GM21737 (cell line): Measurements from ENCODE around the gene KRTAP10-1.

Experiments used
- ATAC-seq: cut with Tn5 transposase; IDR thresholded peaks from one replicate; pipeline ENCODE4 v1.9.1; 2021; ENCODE audit warnings: mild to moderate bottlenecking, moderate library complexity; ENCODE audit not compliant: unreplicated experiment

KRTAP10-1 gene

GRCh38 chr21:44529503-44530125, 10.4 kb downstream of the KRTAP10-1 start:
- no peak for ATAC-seq

GRCh38 chr21:44529011-44529421, 11.0 kb downstream of the KRTAP10-1 start:
- no peak for ATAC-seq

- ATAC-seq: no peak
Observed at GRCh38 chr21:44528634-44528995, 11.4 kb downstream of the KRTAP10-1 start.

- no peak for ATAC-seq
Observed at GRCh38 chr21:44527983-44528633, 11.9 kb downstream of the KRTAP10-1 start.

- ATAC-seq: no peak
Observed at GRCh38 chr21:44527156-44527982, 12.6 kb downstream of the KRTAP10-1 start.

GRCh38 chr21:44526096-44526997, 13.6 kb downstream of the KRTAP10-1 start:
- ATAC-seq: no peak

- no peak for ATAC-seq
Observed at GRCh38 chr21:44525391-44526095, 14.5 kb downstream of the KRTAP10-1 start.

GRCh38 chr21:44524414-44525371, 15.3 kb downstream of the KRTAP10-1 start:
- no peak for ATAC-seq

GRCh38 chr21:44523567-44524413, 16.2 kb downstream of the KRTAP10-1 start:
- no peak for ATAC-seq

GRCh38 chr21:44522753-44523204, 17.2 kb downstream of the KRTAP10-1 start:
- no peak for ATAC-seq

- no peak for ATAC-seq
Observed at GRCh38 chr21:44521928-44522752, 17.9 kb downstream of the KRTAP10-1 start.

GRCh38 chr21:44521301-44521927, 18.6 kb downstream of the KRTAP10-1 start:
- no peak for ATAC-seq

- ATAC-seq: no peak
Observed at GRCh38 chr21:44520326-44521300, 19.4 kb downstream of the KRTAP10-1 start.

GRCh38 chr21:44519346-44520325, 20.4 kb downstream of the KRTAP10-1 start:
- ATAC-seq: no peak
